HCT116 (cell line): Measurements from ENCODE around the gene COG2. TPM values are rescaled to one million over a fixed set of nuclear protein-coding genes. Genes with fewer than 3 reads are reported as not detected.

Source experiments
- ATAC-seq: fragments of 200-7000 bp; cut with Tn5 transposase; 2 replicates; pipeline ENCODE4 v1.9.1; 2020; ENCODE audit warnings: mild to moderate bottlenecking, moderate library complexity
- BruUV-seq: library from RNA; stranded (reverse); fragments of 400-500 nt; replicated peaks from 2 replicates; lab custom pipeline; 2021; lab: Mats Ljungman, UMichigan
- CTCF ChIA-PET: fragments of 300-600 bp; sonication (Branson Sonifier 250); formaldehyde crosslinking; loops from one replicate; lab custom pipeline; 2021; ENCODE audit warnings: antibody characterized with exemption; lab: Charles Lee
- POLR2A ChIA-PET: fragments of 300-600, 350-600 bp; sonication (Branson Sonifier 250); formaldehyde crosslinking; loops from one replicate; lab custom pipeline; 2021; ENCODE audit warnings: antibody characterized with exemption; lab: Charles Lee
- RAD21 ChIA-PET, 2 experiments: fragments of 300-600 bp; sonication (Branson Sonifier 250); formaldehyde crosslinking; loops; one replicate each; lab custom pipeline; 2023; ENCODE audit warnings: low total read pairs in 2 of 2; ENCODE audit not compliant: uncharacterized antibody in 2 of 2, unreplicated experiment in 2 of 2, low non-redundant PET in 1 of 2; lab: Charles Lee
- DNase-seq: peaks from one replicate; pipeline ENCODE4 v3.0.0-alpha.2; 2010; ENCODE audit warnings: low read depth, low spot score
- H2AFZ ChIP-seq: fragments of 200-600 bp; shearing (Covaris generic), sonication (generic); 2 replicates; pipeline ENCODE4 v1.6.1; 2017; ENCODE audit warnings: low read depth, mixed run types, mixed read lengths, antibody characterized with exemption, low read length; ENCODE audit not compliant: poor library complexity, severe bottlenecking
- H3K27ac ChIP-seq: 2 replicates; pipeline ENCODE4 v1.5.1; 2012; ENCODE audit warnings: low read depth, low read length
- H3K27me3 ChIP-seq: fragments of 200-600 bp; sonication (generic); 2 replicates; pipeline ENCODE4 v1.6.1; 2016; ENCODE audit warnings: mixed run types, low read length, mixed read lengths; ENCODE audit not compliant: insufficient read depth
- H3K36me3 ChIP-seq, 2 experiments: fragments of 200-500 bp in 1 of 2; fragments of 200-600 bp in 1 of 2; sonication (Bioruptor generic) in 1 of 2; sonication (generic) in 1 of 2; 2 replicates each; pipeline versions ENCODE4 v1.5.1 to v1.6.1; 2014 to 2016; ENCODE audit warnings: low read length in 2 of 2, inconsistent platforms in 1 of 2, mixed read lengths in 1 of 2, mixed run types in 1 of 2; ENCODE audit not compliant: insufficient read depth in 2 of 2, control insufficient read depth in 1 of 2
- H3K4me1 ChIP-seq, 2 experiments: fragments of 200-600 bp in 1 of 2; sonication (generic) in 1 of 2; 2 replicates each; pipeline versions ENCODE4 v1.5.1 to v1.6.1; 2012 to 2017; ENCODE audit warnings: low read length in 2 of 2, inconsistent platforms in 1 of 2, mild to moderate bottlenecking in 1 of 2, mixed read lengths in 1 of 2, mixed run types in 1 of 2, moderate library complexity in 1 of 2; ENCODE audit not compliant: insufficient read depth in 2 of 2, control insufficient read depth in 1 of 2
- H3K4me2 ChIP-seq: fragments of 200-600 bp; sonication (generic); 2 replicates; pipeline ENCODE4 v1.6.1; 2017; ENCODE audit warnings: mixed run types, low read length, mixed read lengths
- H3K4me3 ChIP-seq, 2 experiments: fragments of 200-600 bp in 1 of 2; sonication (generic) in 1 of 2; replicated peaks in 1 of 2; 2 replicates each; pipeline ENCODE4 v1.5.1; 2011 to 2016; ENCODE audit warnings: low read length in 2 of 2, control low read depth in 1 of 2, low read depth in 1 of 2, mild to moderate bottlenecking in 1 of 2, mixed read lengths in 1 of 2, mixed run types in 1 of 2
- H3K79me2 ChIP-seq: fragments of 200-600 bp; sonication (generic); 2 replicates; pipeline ENCODE4 v1.6.1; 2017; ENCODE audit warnings: mild to moderate bottlenecking, mixed run types, low read length, moderate library complexity, mixed read lengths; ENCODE audit not compliant: insufficient read depth
- H3K9ac ChIP-seq: fragments of 200-600 bp; sonication (generic); 2 replicates; pipeline ENCODE4 v1.6.1; 2016; ENCODE audit warnings: low read length, mixed read lengths
- H3K9me2 ChIP-seq: fragments of 200-600 bp; sonication (generic), shearing (Covaris generic); 2 replicates; pipeline ENCODE4 v1.6.1; 2017; ENCODE audit warnings: mixed run types, mild to moderate bottlenecking, moderate library complexity; ENCODE audit not compliant: insufficient read depth
- H3K9me3 ChIP-seq, 2 experiments: fragments of 200-500 bp in 1 of 2; fragments of 200-600 bp in 1 of 2; sonication (Bioruptor generic) in 1 of 2; sonication (generic) in 1 of 2; 2 replicates each; pipeline ENCODE4 v1.6.1; 2014 to 2017; ENCODE audit warnings: low read length in 2 of 2, mixed read lengths in 2 of 2, inconsistent platforms in 1 of 2, low read depth in 1 of 2, mild to moderate bottlenecking in 1 of 2, mixed run types in 1 of 2, moderate library complexity in 1 of 2; ENCODE audit not compliant: control insufficient read depth in 1 of 2, insufficient read depth in 1 of 2
- H4K20me1 ChIP-seq: fragments of 200-600 bp; sonication (generic), shearing (Covaris generic); 2 replicates; pipeline ENCODE4 v1.6.1; 2017; ENCODE audit warnings: mixed run types, mild to moderate bottlenecking, moderate library complexity; ENCODE audit not compliant: insufficient read depth
- CEBPB ChIP-seq: IDR thresholded peaks from 2 replicates; pipeline ENCODE4 v1.6.1; 2012; ENCODE audit warnings: low read depth
- EGR1 ChIP-seq: IDR thresholded peaks from 2 replicates; pipeline ENCODE4 v1.6.1; 2012; ENCODE audit warnings: low read depth
- ELF1 ChIP-seq: IDR thresholded peaks from 2 replicates; pipeline ENCODE4 v1.6.1; 2012; ENCODE audit warnings: low read depth, borderline replicate concordance
- EZH2phosphoT487 ChIP-seq: fragments of 200-600 bp; IDR thresholded peaks from 2 replicates; pipeline ENCODE4 v1.6.1; 2018; ENCODE audit warnings: antibody characterized with exemption, borderline replicate concordance
- FOSL1 ChIP-seq: IDR thresholded peaks from 2 replicates; pipeline ENCODE4 v1.6.1; 2012; ENCODE audit warnings: low read depth
- JUND ChIP-seq: IDR thresholded peaks from 2 replicates; pipeline ENCODE4 v1.6.1; 2012
- POLR2A ChIP-seq: IDR thresholded peaks from 2 replicates; pipeline ENCODE4 v1.7.0; 2011; ENCODE audit warnings: borderline replicate concordance; ENCODE audit not compliant: insufficient read depth, insufficient read length; ENCODE audit errors: extremely low read depth
- POLR2AphosphoS5 ChIP-seq: IDR thresholded peaks from 2 replicates; pipeline ENCODE4 v1.6.1; 2011; ENCODE audit warnings: mild to moderate bottlenecking, low read depth, low read length, moderate library complexity
- RAD21 ChIP-seq: IDR thresholded peaks from 2 replicates; pipeline ENCODE4 v1.6.1; 2012; ENCODE audit warnings: low read depth, mild to moderate bottlenecking
- TCF7L2 ChIP-seq: IDR thresholded peaks from 2 replicates; pipeline ENCODE4 v1.7.0; 2011; ENCODE audit warnings: borderline replicate concordance, inconsistent platforms; ENCODE audit not compliant: insufficient read depth, insufficient read length; ENCODE audit errors: extremely low read depth
- YY1 ChIP-seq: IDR thresholded peaks from 2 replicates; pipeline ENCODE4 v1.6.1; 2011; ENCODE audit warnings: low read length, low read depth, moderate library complexity, mild to moderate bottlenecking; ENCODE audit not compliant: insufficient replicate concordance; ENCODE audit errors: extremely low read depth
- intact Hi-C: fragments of 100-400 bp; cut with micrococcal nuclease; formaldehyde crosslinking; loops from 2 replicates; pipeline ENCODE4 v1.10.0; 2022
- total RNA-seq: library from RNA; stranded (reverse); gene quantifications from one replicate; pipeline ENCODE4 v1.2.1, GENCODE V29; 2021; ENCODE audit not compliant: unreplicated experiment
- TF ChIP-seq, protein P1 (sequence below): IDR thresholded peaks from 2 replicates; pipeline ENCODE4 v1.6.1; 2012
- TF ChIP-seq, protein P2 (sequence below): IDR thresholded peaks from 2 replicates; pipeline ENCODE4 v1.6.1; 2011; ENCODE audit warnings: mild to moderate bottlenecking, low read length, moderate library complexity; ENCODE audit not compliant: insufficient replicate concordance; ENCODE audit errors: extremely low read depth

COG2 gene
- total RNA-seq, 1 experiment from 2014 or later = 28.6 TPM

GRCh38 chr1:230636575-230637148 lies 5.6 kb upstream of the COG2 start:
- Histone ChIP-seq H3K4me3 (no peak overlapping the region), H4K20me1 (no peaks in the 10 kb centered on the region), H3K9me3 (no peaks in the 10 kb centered on the region), H3K4me2 (no peak overlapping the region), H3K27me3 (peaks cover 21% of the 10 kb centered on the region; the same call in 1 of the 2 replicates), H3K27ac (no peak overlapping the region), H3K4me1 (peaks cover 0 to 7% of the 10 kb centered on the region in 2 experiments; a peak in 1 of 4 replicates), H3K36me3 (no peaks in the 10 kb centered on the region), H2AFZ (no peak overlapping the region), H3K9ac (no peak overlapping the region), H3K9me2 (no peaks in the 10 kb centered on the region), H3K79me2 (no peaks in the 10 kb centered on the region)
- no peak for DNase-seq
- intact Hi-C loops = no loop called here
- ATAC-seq = no peak
- ChIA-PET RAD21 (no interaction called here), POLR2A (no interaction called here), CTCF (no interaction called here)
- no TSS peak for BruUV-seq
- TF ChIP-seq EGR1 = no peak
- no peak for TF ChIP-seq RAD21
- no peak for TF ChIP-seq EZH2phosphoT487
- TF ChIP-seq CEBPB = no peak
- no peak for TF ChIP-seq JUND
- TF ChIP-seq, protein P1, sequence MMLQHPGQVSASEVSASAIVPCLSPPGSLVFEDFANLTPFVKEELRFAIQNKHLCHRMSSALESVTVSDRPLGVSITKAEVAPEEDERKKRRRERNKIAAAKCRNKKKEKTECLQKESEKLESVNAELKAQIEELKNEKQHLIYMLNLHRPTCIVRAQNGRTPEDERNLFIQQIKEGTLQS = no peak

- ChIA-PET CTCF (no interaction called here), RAD21 (no interaction called here), POLR2A (no interaction called here)
- Histone ChIP-seq H3K79me2 (peaks cover 22% of the 10 kb centered on the region), H3K4me3 (no peak overlapping the region), H3K9me3 (no peaks in the 10 kb centered on the region), H3K27ac (no peak overlapping the region), H3K9ac (no peak overlapping the region), H2AFZ (no peak overlapping the region), H3K36me3 (no peaks in the 10 kb centered on the region), H3K9me2 (no peaks in the 10 kb centered on the region), H3K4me2 (no peak overlapping the region), H3K27me3 (peaks cover 21% of the 10 kb centered on the region; the same call in 1 of the 2 replicates), H4K20me1 (no peaks in the 10 kb centered on the region), H3K4me1 (peaks cover 11 to 22% of the 10 kb centered on the region in 2 experiments; a peak in 3 of 4 replicates)
- DNase-seq (no peak), ATAC-seq (no peak)
- intact Hi-C loops = loop anchor here (5.0 kb wide), 1 partner anchor 963 kb away; no protein-coding TSS in a partner anchor
- BruUV-seq = no TSS peak
- TF ChIP-seq JUND (no peak), POLR2AphosphoS5 (no peak), EZH2phosphoT487 (no peak), FOSL1 (no peak), YY1 (no peak), ELF1 (no peak), TCF7L2 (no peak), POLR2A (no peak)
- TF ChIP-seq, protein P2, sequence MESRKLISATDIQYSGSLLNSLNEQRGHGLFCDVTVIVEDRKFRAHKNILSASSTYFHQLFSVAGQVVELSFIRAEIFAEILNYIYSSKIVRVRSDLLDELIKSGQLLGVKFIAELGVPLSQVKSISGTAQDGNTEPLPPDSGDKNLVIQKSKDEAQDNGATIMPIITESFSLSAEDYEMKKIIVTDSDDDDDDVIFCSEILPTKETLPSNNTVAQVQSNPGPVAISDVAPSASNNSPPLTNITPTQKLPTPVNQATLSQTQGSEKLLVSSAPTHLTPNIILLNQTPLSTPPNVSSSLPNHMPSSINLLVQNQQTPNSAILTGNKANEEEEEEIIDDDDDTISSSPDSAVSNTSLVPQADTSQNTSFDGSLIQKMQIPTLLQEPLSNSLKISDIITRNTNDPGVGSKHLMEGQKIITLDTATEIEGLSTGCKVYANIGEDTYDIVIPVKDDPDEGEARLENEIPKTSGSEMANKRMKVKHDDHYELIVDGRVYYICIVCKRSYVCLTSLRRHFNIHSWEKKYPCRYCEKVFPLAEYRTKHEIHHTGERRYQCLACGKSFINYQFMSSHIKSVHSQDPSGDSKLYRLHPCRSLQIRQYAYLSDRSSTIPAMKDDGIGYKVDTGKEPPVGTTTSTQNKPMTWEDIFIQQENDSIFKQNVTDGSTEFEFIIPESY = no peak
These were observed 2.5 kb upstream of the COG2 start for GRCh38 chr1:230639714-230640209.
